KMS-11 (cell line): Measurements from ENCODE around the gene NCF4.

ENCODE experiments used
- H2AFZ ChIP-seq: fragments of 200-600 bp; sonication (generic); 2 replicates; pipeline ENCODE4 v1.6.1; 2016; ENCODE audit warnings: antibody characterized with exemption, mixed run types, low read depth
- H3K27ac ChIP-seq: fragments of 200-600 bp; sonication (generic); 2 replicates; pipeline ENCODE4 v1.6.1; 2016; ENCODE audit warnings: mild to moderate bottlenecking, mixed run types
- H3K27me3 ChIP-seq: fragments of 200-600 bp; sonication (generic); 2 replicates; pipeline ENCODE4 v1.6.1; 2017; ENCODE audit warnings: mild to moderate bottlenecking, low read depth, mixed run types, moderate library complexity; ENCODE audit not compliant: insufficient read depth
- H3K36me3 ChIP-seq: fragments of 200-600 bp; sonication (generic); 2 replicates; pipeline ENCODE4 v1.6.1; 2017; ENCODE audit warnings: mild to moderate bottlenecking, mixed run types; ENCODE audit not compliant: insufficient read depth
- H3K4me1 ChIP-seq: fragments of 200-600 bp; sonication (generic); 2 replicates; pipeline ENCODE4 v1.6.1; 2016; ENCODE audit warnings: mild to moderate bottlenecking, low read depth, mixed run types; ENCODE audit not compliant: poor library complexity, severe bottlenecking
- H3K4me2 ChIP-seq: fragments of 200-600 bp; sonication (generic); 2 replicates; pipeline ENCODE4 v1.7.0; 2016; ENCODE audit warnings: mild to moderate bottlenecking, mixed run types
- H3K4me3 ChIP-seq: fragments of 200-600 bp; sonication (generic); IDR thresholded peaks from 2 replicates; pipeline ENCODE4 v1.6.1; 2017; ENCODE audit warnings: low read depth, low read length, mixed read lengths; ENCODE audit not compliant: insufficient read depth
- H3K79me2 ChIP-seq: fragments of 200-600 bp; sonication (generic); 2 replicates; pipeline ENCODE4 v1.6.1; 2016; ENCODE audit warnings: low read depth, mixed run types; ENCODE audit not compliant: insufficient read depth
- H3K9ac ChIP-seq: fragments of 200-600 bp; sonication (generic); 2 replicates; pipeline ENCODE4 v1.6.1; 2016; ENCODE audit warnings: mild to moderate bottlenecking, mixed run types
- H4K20me1 ChIP-seq: fragments of 200-600 bp; sonication (generic); 2 replicates; pipeline ENCODE4 v1.6.1; 2016; ENCODE audit warnings: mild to moderate bottlenecking, mixed run types; ENCODE audit not compliant: insufficient read depth
- CTCF ChIP-seq: fragments of 200-600 bp; sonication (generic); conservative IDR thresholded peaks from 2 replicates; pipeline ENCODE4 v1.6.1; 2017; ENCODE audit warnings: low read depth, mild to moderate bottlenecking, antibody characterized with exemption, low read length, moderate library complexity, mixed read lengths

The NCF4 gene

GRCh38 chr22:36887162-36887561 is 26.4 kb downstream of the NCF4 start:
- TF ChIP-seq CTCF = no peak
- no peak overlapping the region for H3K27ac ChIP-seq
- peaks cover 6% of the 10 kb centered on the region; the same call in 1 of the 2 replicates for H3K27me3 ChIP-seq
- H3K9ac ChIP-seq = no peak overlapping the region
- H3K36me3 ChIP-seq = no peaks in the 10 kb centered on the region
- no peaks in the 10 kb centered on the region for H3K4me1 ChIP-seq
- no peak overlapping the region for H3K4me2 ChIP-seq
- no peaks in the 10 kb centered on the region for H3K79me2 ChIP-seq
- H3K4me3 ChIP-seq = no peak overlapping the region
- H2AFZ ChIP-seq = no peak overlapping the region
- no peaks in the 10 kb centered on the region for H4K20me1 ChIP-seq

DNA sequence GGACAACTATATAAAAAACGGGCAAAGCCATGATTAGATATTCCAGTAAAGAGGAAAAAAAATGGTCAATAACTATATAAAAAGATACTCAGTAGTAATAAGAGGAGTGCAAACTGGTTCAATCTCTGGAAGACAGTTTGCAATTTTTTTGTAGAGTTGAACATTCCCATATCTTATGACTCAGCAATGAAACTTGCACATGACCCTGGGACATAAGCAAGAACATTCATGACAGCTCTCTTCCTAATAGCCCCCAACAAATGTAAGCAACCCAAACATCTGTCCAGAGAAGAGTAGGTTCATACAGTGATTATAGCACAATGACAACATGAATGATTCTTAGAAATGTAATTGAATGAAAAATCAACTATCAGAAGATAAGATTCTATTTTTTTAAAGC is 30.8 kb downstream of the NCF4 start:
- Histone ChIP-seq H3K4me1 (no peaks in the 10 kb centered on the region), H4K20me1 (no peaks in the 10 kb centered on the region), H3K4me3 (no peak overlapping the region), H3K27ac (no peak overlapping the region), H3K36me3 (no peaks in the 10 kb centered on the region), H2AFZ (no peak overlapping the region), H3K27me3 (peaks cover 6% of the 10 kb centered on the region; the same call in 1 of the 2 replicates), H3K79me2 (no peaks in the 10 kb centered on the region), H3K4me2 (no peak overlapping the region), H3K9ac (no peak overlapping the region)
- TF ChIP-seq CTCF = no peak

DNA sequence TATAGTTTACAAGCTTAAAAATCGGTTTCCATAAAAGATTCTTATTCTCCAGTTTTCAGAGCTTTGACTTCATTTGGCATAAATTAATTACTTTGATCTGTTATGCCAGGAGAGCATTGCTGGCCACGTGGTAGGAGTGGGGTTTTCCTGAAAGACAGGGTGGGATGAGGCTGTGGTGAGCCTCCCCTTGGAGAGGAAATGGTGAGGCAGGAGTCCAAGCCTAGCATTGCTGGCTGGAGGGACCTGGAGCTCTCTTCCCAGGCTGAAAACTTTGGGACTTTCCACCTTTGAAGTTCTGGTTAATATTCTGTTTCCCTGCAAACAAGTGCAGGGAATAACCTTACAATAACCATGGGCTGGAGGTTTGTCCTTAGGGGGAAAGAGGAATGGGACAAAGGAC is 31.5 kb downstream of the NCF4 start:
- Histone ChIP-seq H3K9ac (no peak overlapping the region), H3K27me3 (peaks cover 8% of the 10 kb centered on the region; the same call in 1 of the 2 replicates), H3K4me2 (no peak overlapping the region), H3K27ac (no peak overlapping the region), H2AFZ (no peak overlapping the region), H3K79me2 (no peaks in the 10 kb centered on the region), H4K20me1 (no peaks in the 10 kb centered on the region), H3K36me3 (no peaks in the 10 kb centered on the region), H3K4me1 (no peaks in the 10 kb centered on the region), H3K4me3 (no peak overlapping the region)
- no peak for TF ChIP-seq CTCF

GRCh38 chr22:36893262-36893661 is 32.5 kb downstream of the NCF4 start:
- no peak for TF ChIP-seq CTCF
- Histone ChIP-seq H3K4me1 (no peaks in the 10 kb centered on the region), H3K36me3 (no peaks in the 10 kb centered on the region), H2AFZ (no peak overlapping the region), H4K20me1 (no peaks in the 10 kb centered on the region), H3K4me2 (no peak overlapping the region), H3K4me3 (no peak overlapping the region), H3K27me3 (peaks cover 8% of the 10 kb centered on the region; the same call in 1 of the 2 replicates), H3K79me2 (no peaks in the 10 kb centered on the region), H3K27ac (no peak overlapping the region), H3K9ac (no peak overlapping the region)
